Mammary epithelial cell (primary cell): Measurements from ENCODE around the gene GPS2.

Experiments
- CTCF ChIP-seq, 2 donors: IDR thresholded peaks in 1 of 2; conservative IDR thresholded peaks in 1 of 2; 2 replicates each; pipeline ENCODE4 v1.5.1; 2011 to 2012; ENCODE audit warnings: inconsistent platforms in 2 of 2, low read length in 2 of 2, mild to moderate bottlenecking in 2 of 2, control low read depth in 1 of 2, low read depth in 1 of 2; ENCODE audit not compliant: insufficient read depth in 1 of 2; ENCODE audit errors: extremely low read depth in 1 of 2
- EZH2 ChIP-seq: IDR thresholded peaks from 2 replicates; pipeline ENCODE4 v1.6.1; 2012; ENCODE audit warnings: low read length, inconsistent platforms, borderline replicate concordance

- TF ChIP-seq CTCF (conservative IDR thresholded peaks at IDR 0.05 in 1 of 2, IDR thresholded peaks at IDR 0.05 in 1 of 2; ENCODE audit: extremely low read depth in 1 of 2, insufficient read depth in 1 of 2, low read depth in 1 of 2, low read length in 2 of 2) (no peak), EZH2 (no peak)
These were observed 12.3 kb upstream of the GPS2 start for GRCh38 chr17:7327501-7327900.
